GM12864 (cell line): ENCODE measurements around the gene KCNH8.

Experiments used
- DNase-seq: peaks from one replicate; pipeline ENCODE4 v3.0.0-alpha.2; 2011; ENCODE audit warnings: low read depth
- H3K4me3 ChIP-seq: 2 replicates; pipeline ENCODE4 v1.5.1; 2011; ENCODE audit warnings: mild to moderate bottlenecking, low read depth, low read length, control low read depth
- CTCF ChIP-seq: IDR thresholded peaks from 2 replicates; pipeline ENCODE4 v1.5.1; 2011; ENCODE audit warnings: low read depth, mild to moderate bottlenecking, moderate library complexity, low read length, control low read depth, inconsistent platforms; ENCODE audit errors: missing control alignments

KCNH8 gene

DNA sequence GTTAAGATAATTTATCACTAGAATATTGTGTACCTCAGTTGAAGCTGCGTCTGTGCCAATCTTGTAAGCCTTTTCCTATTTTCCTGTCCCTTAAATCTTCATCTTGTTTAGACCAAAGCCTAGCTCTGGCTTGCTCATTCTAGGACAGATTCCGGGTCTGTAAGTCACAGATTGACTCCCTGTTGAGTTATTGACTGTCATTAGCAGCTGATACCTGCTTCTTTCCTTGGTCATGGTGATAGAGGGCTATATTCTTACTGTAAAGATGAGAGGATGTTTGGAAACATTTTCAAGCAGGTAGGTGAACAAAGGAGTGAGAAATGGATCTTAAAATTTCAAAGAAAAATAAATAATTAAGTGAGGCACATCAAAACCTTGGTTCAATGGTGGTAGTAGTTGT lies 200.2 kb downstream of the KCNH8 start:
- DNase-seq, result no peak
- no peak overlapping the region for H3K4me3 ChIP-seq
- no peak for TF ChIP-seq CTCF

- peak; percentile 64 for TF ChIP-seq CTCF
- H3K4me3 ChIP-seq, result no peak overlapping the region
- no peak for DNase-seq
Observed at GRCh38 chr3:19348941-19349564, 200.7 kb downstream of the KCNH8 start.

DNA sequence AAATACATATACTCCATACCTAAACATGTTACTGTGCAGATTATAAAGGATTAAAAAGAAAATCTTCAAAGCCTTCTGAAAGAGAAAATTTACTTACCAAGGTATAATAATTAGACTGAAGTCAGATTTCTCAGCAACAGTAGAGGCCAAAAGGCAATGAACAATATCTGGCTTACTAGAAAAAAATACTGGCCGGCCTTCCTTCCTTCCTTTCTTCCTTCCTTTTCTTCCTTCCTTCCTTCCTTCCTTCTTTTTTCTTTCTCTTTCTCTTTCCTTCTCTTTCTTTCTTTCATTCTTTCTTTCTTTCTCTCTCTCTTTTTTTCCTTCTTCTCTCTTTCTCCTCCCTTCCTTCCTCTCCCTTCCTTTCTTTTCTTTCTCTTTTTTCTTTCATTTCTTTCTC lies 209.6 kb downstream of the KCNH8 start:
- DNase-seq, result no peak
- no peak for TF ChIP-seq CTCF
- H3K4me3 ChIP-seq, result no peak overlapping the region

DNA sequence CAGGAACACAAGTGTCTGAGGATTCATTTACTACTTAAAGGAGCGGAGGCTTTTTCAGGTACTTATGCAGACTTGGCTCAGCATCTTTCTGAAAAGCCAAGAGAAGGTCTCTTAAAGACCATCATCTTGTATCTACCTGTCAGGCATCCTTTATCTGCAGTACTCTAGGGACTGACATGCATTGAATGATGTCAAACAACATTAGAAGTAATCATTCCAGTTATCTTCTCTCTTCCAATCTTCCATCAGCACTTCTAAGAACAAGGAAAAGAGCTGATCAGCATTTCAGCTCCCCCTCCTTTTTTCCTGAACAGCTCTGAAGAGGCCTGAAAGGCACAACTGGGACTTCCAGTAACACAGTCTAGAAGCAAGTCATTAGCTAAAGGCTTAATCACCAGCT lies 214.8 kb downstream of the KCNH8 start:
- no peak for TF ChIP-seq CTCF
- no peak for DNase-seq
- no peak overlapping the region for H3K4me3 ChIP-seq

DNA sequence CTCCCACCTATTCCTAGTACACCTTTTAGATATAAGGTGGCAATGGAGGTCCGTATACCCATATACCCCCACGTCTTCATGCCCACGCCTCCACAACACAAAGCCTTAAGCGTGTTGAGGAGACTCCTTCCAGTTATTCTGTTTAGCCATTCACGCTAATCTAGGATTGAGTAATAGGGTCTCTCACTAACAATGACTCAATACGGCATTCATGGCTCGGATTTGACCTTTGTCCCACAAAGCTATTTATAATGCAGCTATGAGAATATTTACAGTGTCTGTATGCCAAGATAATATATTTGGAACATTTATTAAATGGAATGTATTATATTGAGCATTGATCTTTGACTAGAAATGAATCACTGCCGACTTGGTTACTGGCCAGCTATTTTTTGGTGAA lies 215.8 kb downstream of the KCNH8 start:
- TF ChIP-seq CTCF, result no peak
- H3K4me3 ChIP-seq, result no peak overlapping the region
- DNase-seq, result no peak

DNA sequence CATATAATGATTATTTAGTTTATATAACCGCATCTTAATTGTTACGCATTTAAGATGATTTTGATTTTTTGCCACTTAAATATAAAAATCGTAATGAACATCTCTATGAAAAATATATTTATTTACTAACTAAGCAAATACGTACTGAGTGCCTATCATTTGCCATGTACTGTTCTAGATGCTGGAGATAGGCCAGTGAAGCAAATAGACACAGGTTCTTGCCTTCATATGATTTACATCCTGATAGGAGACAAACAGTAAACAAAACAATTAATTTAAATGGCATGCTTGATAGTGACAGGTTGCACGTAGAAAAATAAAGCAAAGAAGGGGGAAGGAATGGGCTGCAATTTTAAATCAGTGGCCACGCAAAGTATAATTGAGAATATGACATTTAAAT lies 217.2 kb downstream of the KCNH8 start:
- DNase-seq, result no peak
- no peak for TF ChIP-seq CTCF
- no peak overlapping the region for H3K4me3 ChIP-seq

DNA sequence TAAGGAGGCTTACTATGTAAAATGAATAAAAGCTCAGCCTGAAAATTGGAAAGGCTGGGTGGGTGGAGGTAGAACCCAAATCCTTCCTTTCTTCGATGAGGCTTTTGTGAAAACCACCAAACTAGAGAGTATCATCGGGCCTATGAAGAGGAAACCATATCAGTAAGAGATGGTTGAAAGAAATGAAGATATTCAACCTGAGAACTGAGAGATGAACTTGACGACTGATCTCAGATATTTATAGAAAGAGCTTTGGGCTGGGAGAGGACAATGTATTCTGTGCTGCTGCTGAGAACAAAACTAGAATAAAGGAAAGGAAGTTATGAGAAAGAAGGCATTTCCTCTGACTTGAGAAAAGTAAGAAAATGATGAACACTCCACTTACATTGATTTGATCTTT lies 236.6 kb downstream of the KCNH8 start:
- no peak for DNase-seq
- no peak for TF ChIP-seq CTCF
- H3K4me3 ChIP-seq, result no peak overlapping the region
